ENCODE data around the gene ERCC2. TPM values are rescaled to one million over a fixed set of nuclear protein-coding genes. Genes with fewer than 3 reads are reported as not detected.
"Not testable (repeated sequence)": the region's sequence is repeated elsewhere in the genome, so short reads cannot be mapped to it uniquely, and the experiment has no call there.

ERCC2 gene
- total RNA-seq, 1 donor from 2014 or later, result 13.7 TPM

- H3K27me3 ChIP-seq, result peaks cover 23% of the 10 kb centered on the region
- H3K4me3 ChIP-seq, result no peak overlapping the region
- no peaks in the 10 kb centered on the region for H3K9me3 ChIP-seq
- intact Hi-C loops (cut with DNase I), result no loop called here
- no peaks in the 10 kb centered on the region for H3K36me3 ChIP-seq
- H3K27ac ChIP-seq, result no peak overlapping the region
- no peaks in the 10 kb centered on the region for H3K4me1 ChIP-seq
- TF ChIP-seq CTCF (IDR thresholded peaks at IDR 0.05), result no peak
- DNase-seq (no peak), ATAC-seq (no peak)
These were observed 55.1 kb downstream of the ERCC2 start for GRCh38 chr19:45315304-45315703.

- ATAC-seq (no peak), DNase-seq (no peak)
- Histone ChIP-seq H3K4me3 (no peak overlapping the region), H3K9me3 (no peaks in the 10 kb centered on the region), H3K27ac (no peak overlapping the region), H3K36me3 (no peaks in the 10 kb centered on the region), H3K4me1 (no peaks in the 10 kb centered on the region), H3K27me3 (peaks cover 23% of the 10 kb centered on the region)
- intact Hi-C loops (cut with DNase I), result no loop called here
- no peak for TF ChIP-seq CTCF (IDR thresholded peaks at IDR 0.05)
These were observed 55.6 kb downstream of the ERCC2 start for GRCh38 chr19:45314708-45315245.

GRCh38 chr19:45312285-45312684, 58.1 kb downstream of the ERCC2 start:
- H3K4me3 ChIP-seq; H3K4me1 ChIP-seq; H3K9me3 ChIP-seq; ATAC-seq; intact Hi-C loops (cut with DNase I); H3K36me3 ChIP-seq; H3K27ac ChIP-seq; DNase-seq: not testable (repeated sequence)
- peaks cover 14% of the 10 kb centered on the region for H3K27me3 ChIP-seq

GRCh38 chr19:45311621-45312020, 58.8 kb downstream of the ERCC2 start:
- TF ChIP-seq CTCF (IDR thresholded peaks at IDR 0.05), result no peak
- DNase-seq, result no peak
- Histone ChIP-seq H3K27me3 (peaks cover 8% of the 10 kb centered on the region), H3K36me3 (no peaks in the 10 kb centered on the region), H3K9me3 (no peaks in the 10 kb centered on the region), H3K4me3 (no peak overlapping the region), H3K4me1 (no peaks in the 10 kb centered on the region), H3K27ac (no peak overlapping the region)
- ATAC-seq, result peak; percentile 51
- intact Hi-C loops (cut with DNase I), result no loop called here

GRCh38 chr19:45309322-45309721, 61.1 kb downstream of the ERCC2 start:
- DNase-seq; H3K4me3 ChIP-seq; H3K36me3 ChIP-seq; ATAC-seq; H3K9me3 ChIP-seq; H3K4me1 ChIP-seq; H3K27ac ChIP-seq; H3K27me3 ChIP-seq; intact Hi-C loops (cut with DNase I): not testable (repeated sequence)

GRCh38 chr19:45307361-45307760, 63.0 kb downstream of the ERCC2 start:
- no peaks in the 10 kb centered on the region for H3K27me3 ChIP-seq
- H3K4me1 ChIP-seq, result no peaks in the 10 kb centered on the region
- no peak for TF ChIP-seq CTCF (IDR thresholded peaks at IDR 0.05)
- H3K36me3 ChIP-seq, result no peaks in the 10 kb centered on the region
- intact Hi-C loops (cut with DNase I), result no loop called here
- no peaks in the 10 kb centered on the region for H3K9me3 ChIP-seq
- H3K4me3 ChIP-seq, result no peak overlapping the region
- DNase-seq (no peak), ATAC-seq (no peak)
- H3K27ac ChIP-seq, result no peak overlapping the region

GRCh38 chr19:45306518-45307027, 63.8 kb downstream of the ERCC2 start:
- H3K27ac ChIP-seq, result no peak overlapping the region
- no peaks in the 10 kb centered on the region for H3K4me1 ChIP-seq
- no peaks in the 10 kb centered on the region for H3K36me3 ChIP-seq
- H3K4me3 ChIP-seq, result no peak overlapping the region
- H3K27me3 ChIP-seq, result no peaks in the 10 kb centered on the region
- intact Hi-C loops (cut with DNase I), result no loop called here
- no peaks in the 10 kb centered on the region for H3K9me3 ChIP-seq
- ATAC-seq (no peak), DNase-seq (no peak)
- no peak for TF ChIP-seq CTCF (IDR thresholded peaks at IDR 0.05)
